PC-3 (cell line): Measurements from ENCODE around the gene CNR1.

ENCODE experiments used
- CTCF ChIP-seq: fragments of 300-600 bp; sonication (generic); conservative IDR thresholded peaks from 2 replicates; pipeline ENCODE4 v1.5.1; 2017; ENCODE audit warnings: antibody characterized with exemption, low read depth, mild to moderate bottlenecking, low read length
- EZH2phosphoT487 ChIP-seq: fragments of 300-600 bp; sonication (generic); IDR thresholded peaks from 2 replicates; pipeline ENCODE4 v1.6.1; 2018; ENCODE audit warnings: mild to moderate bottlenecking, antibody characterized with exemption, low read length, borderline replicate concordance

- TF ChIP-seq CTCF (no peak), EZH2phosphoT487 (no peak)
Measured at GRCh38 chr6:88144637-88145297, 21.4 kb downstream of the CNR1 start.
